Transverse colon (tissue), 4 donors: ENCODE data around the gene TMTC2. TPM values are rescaled to one million over a fixed set of nuclear protein-coding genes. Genes with fewer than 3 reads are reported as not detected.
"Not testable (repeated sequence)": the region's sequence is repeated elsewhere in the genome, so short reads cannot be mapped to it uniquely, and the experiment has no call there.

ENCODE experiments used
- DNase-seq: peaks from one replicate; pipeline ENCODE4 v3.0.0-alpha.2; 2019
- H3K27ac ChIP-seq, 4 donors: fragments of 200-600 bp; sonication (generic); 2 replicates each; pipeline ENCODE4 v1.5.1; 2016 to 2018; ENCODE audit warnings: inconsistent platforms in 4 of 4
- H3K27me3 ChIP-seq: fragments of 200-600 bp; sonication (generic); 2 replicates; pipeline ENCODE4 v1.5.1; 2017; ENCODE audit warnings: inconsistent platforms
- H3K36me3 ChIP-seq, 4 donors: fragments of 200-600 bp; sonication (generic); 2 replicates each; pipeline ENCODE4 v1.5.1; 2017 to 2019; ENCODE audit warnings: inconsistent platforms in 4 of 4
- H3K4me1 ChIP-seq, 4 donors: fragments of 200-600 bp; sonication (generic); 2 replicates each; pipeline ENCODE4 v1.5.1; 2017 to 2020; ENCODE audit warnings: inconsistent platforms in 4 of 4
- H3K4me3 ChIP-seq, 4 donors: fragments of 200-600 bp; sonication (generic); 1 replicate in 1 of 4; 2 replicates in 3 of 4; pipeline versions ENCODE4 v1.5.1 to v1.6.1; 2017 to 2019; ENCODE audit warnings: inconsistent platforms in 4 of 4
- H3K9me3 ChIP-seq, 2 donors: fragments of 200-600 bp; sonication (generic); 2 replicates each; pipeline ENCODE4 v1.5.1; 2017 to 2019; ENCODE audit warnings: inconsistent platforms in 2 of 2
- EP300 ChIP-seq: sonication (generic); formaldehyde crosslinking; IDR thresholded peaks from one replicate; pipeline ENCODE4 v1.6.1; 2017; ENCODE audit warnings: antibody characterized with exemption, low read depth
- POLR2A ChIP-seq: fragments of 450-650 bp; IDR thresholded peaks from one replicate; pipeline ENCODE4 v1.6.1; 2016; ENCODE audit warnings: antibody characterized with exemption, mild to moderate bottlenecking, moderate library complexity
- POLR2AphosphoS5 ChIP-seq, 3 donors: sonication (generic); formaldehyde crosslinking; IDR thresholded peaks; one replicate each; pipeline ENCODE4 v1.6.1; 2016; ENCODE audit warnings: antibody characterized with exemption in 3 of 3
- WGBS, 2 donors: methylation state at CpG; one replicate each; pipeline ENCODE4 v1.1.5; 2018; ENCODE audit warnings: low coverage in 1 of 2; 5-methylcytosine and 5-hydroxymethylcytosine counted together
- in situ Hi-C, 4 donors: fragments of 200-750 bp; cut with MboI; loops; one replicate each; pipeline versions ENCODE4 v1.15.0 to v1.15.1; 2017; ENCODE audit warnings: low sequenced_read_pairs in 3 of 4, low pct_ligation_motif_present in 1 of 4, low pct_unique_long_range_greater_than_20kb in 1 of 4
- intact Hi-C: fragments of 100-400 bp; cut with DNase I; formaldehyde crosslinking; loops from one replicate; pipeline ENCODE4 v1.15.1; 2023; ENCODE audit warnings: low total_unique reads
- total RNA-seq, 4 donors: library from RNA; depleted of rRNA; stranded (reverse); fragments of >200 nt; gene quantifications; one replicate each; pipeline ENCODE4 v1.1.0, GENCODE V29; 2016
- TF ChIP-seq, protein P1 (sequence below), 5 experiments: fragments of 200-600 bp in 3 of 5; fragments of 450-650 bp in 2 of 5; sonication (generic) in 3 of 5; IDR thresholded peaks; 1 replicate in 2 of 5; 2 replicates in 3 of 5; pipeline ENCODE4 v1.5.1; 2016 to 2017; ENCODE audit warnings: antibody characterized with exemption in 5 of 5, inconsistent platforms in 3 of 5, mild to moderate bottlenecking in 2 of 5, moderate library complexity in 1 of 5

Gene TMTC2
- total RNA-seq, 4 donors from 2014 or later = 11.3 to 19.8 (median 17.1) TPM

DNA sequence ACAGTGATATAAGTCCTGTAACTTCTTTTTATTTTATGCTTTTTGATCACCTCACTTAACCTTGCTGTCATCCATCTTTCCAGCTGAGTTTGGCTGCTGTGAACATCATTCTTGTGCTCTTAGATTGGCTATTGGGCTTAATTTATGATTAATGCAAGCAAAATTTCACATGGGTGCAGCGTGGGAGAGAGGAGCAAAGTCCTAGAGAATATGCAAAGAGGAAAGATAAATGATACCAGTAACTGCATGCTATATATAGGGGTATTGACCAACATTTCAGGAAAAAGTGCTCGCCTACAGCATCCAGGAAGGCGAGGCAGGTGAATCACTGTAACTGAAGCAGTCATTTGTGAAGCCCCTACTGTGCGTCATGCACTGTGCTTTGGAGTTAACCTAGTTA, 153.1 kb downstream of the TMTC2 start:
- H3K36me3 ChIP-seq = no peaks in the 10 kb centered on the region
- H3K9me3 ChIP-seq = no peaks in the 10 kb centered on the region
- H3K27me3 ChIP-seq = no peaks in the 10 kb centered on the region
- no peak overlapping the region for H3K27ac ChIP-seq
- no peak for DNase-seq
- TF ChIP-seq EP300 = no peak
- TF ChIP-seq POLR2A = no peak
- TF ChIP-seq, protein P1, sequence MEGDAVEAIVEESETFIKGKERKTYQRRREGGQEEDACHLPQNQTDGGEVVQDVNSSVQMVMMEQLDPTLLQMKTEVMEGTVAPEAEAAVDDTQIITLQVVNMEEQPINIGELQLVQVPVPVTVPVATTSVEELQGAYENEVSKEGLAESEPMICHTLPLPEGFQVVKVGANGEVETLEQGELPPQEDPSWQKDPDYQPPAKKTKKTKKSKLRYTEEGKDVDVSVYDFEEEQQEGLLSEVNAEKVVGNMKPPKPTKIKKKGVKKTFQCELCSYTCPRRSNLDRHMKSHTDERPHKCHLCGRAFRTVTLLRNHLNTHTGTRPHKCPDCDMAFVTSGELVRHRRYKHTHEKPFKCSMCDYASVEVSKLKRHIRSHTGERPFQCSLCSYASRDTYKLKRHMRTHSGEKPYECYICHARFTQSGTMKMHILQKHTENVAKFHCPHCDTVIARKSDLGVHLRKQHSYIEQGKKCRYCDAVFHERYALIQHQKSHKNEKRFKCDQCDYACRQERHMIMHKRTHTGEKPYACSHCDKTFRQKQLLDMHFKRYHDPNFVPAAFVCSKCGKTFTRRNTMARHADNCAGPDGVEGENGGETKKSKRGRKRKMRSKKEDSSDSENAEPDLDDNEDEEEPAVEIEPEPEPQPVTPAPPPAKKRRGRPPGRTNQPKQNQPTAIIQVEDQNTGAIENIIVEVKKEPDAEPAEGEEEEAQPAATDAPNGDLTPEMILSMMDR (IDR thresholded peaks at IDR 0.05) = no peak
- TF ChIP-seq POLR2AphosphoS5 (IDR thresholded peaks at IDR 0.05) = no peak
- intact Hi-C loops = no loop called here
- no peak overlapping the region for H3K4me3 ChIP-seq
- H3K4me1 ChIP-seq = no peaks in the 10 kb centered on the region
- WGBS, 2 donors = 81 to 85% methylated on average over 3 to 4 of the region's 4 CpGs
- in situ Hi-C loops = no loop called here

DNA sequence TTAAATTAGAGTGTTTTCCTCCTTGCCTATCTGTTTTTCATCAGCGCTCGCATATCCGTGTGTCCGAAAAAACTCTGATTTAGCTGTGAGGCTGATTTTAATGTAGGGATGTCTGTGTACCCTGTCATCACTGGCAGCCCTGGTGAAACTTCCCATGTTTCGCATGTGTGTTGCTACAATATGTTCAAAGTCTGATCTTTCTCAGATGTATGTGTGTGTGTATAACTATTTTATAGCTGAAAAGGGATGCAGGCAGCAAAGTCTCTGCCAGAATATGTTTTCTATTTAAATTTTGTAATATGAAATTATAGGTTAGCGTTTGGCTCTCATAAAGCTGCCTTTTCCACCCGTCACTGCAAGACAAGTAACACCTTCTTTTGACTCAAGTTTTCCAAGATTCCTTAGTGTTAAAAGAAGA, 154.8 kb downstream of the TMTC2 start:
- H3K36me3 ChIP-seq = no peaks in the 10 kb centered on the region
- WGBS, 2 donors = 69 to 79% methylated on average over 7 of the region's 7 CpGs
- no peaks in the 10 kb centered on the region for H3K9me3 ChIP-seq
- H3K27ac ChIP-seq = no peak overlapping the region
- H3K27me3 ChIP-seq = no peaks in the 10 kb centered on the region
- no peaks in the 10 kb centered on the region for H3K4me1 ChIP-seq
- H3K4me3 ChIP-seq = no peak overlapping the region
- TF ChIP-seq, protein P1 (IDR thresholded peaks at IDR 0.05) = no peak
- in situ Hi-C loops (no loop called here), intact Hi-C loops (no loop called here)
- no peak for DNase-seq

DNA sequence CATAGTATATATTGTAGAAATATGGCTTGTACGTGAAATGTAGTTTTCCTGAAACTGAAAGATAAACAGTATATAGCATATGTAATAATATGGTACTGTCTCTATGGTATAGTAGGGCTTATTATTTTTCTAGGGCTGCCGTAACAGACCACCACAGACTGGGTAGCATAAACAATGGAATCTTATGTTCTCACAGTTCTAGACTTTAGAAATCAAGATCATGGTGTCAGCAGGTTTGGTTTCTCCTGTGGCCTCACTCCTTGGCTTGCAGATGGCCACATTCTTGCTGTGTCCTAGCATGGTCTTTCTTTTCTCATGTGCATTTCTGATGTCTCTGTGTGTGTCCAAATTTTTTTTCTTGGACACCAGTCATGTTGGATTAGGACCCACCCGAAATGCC, 155.8 kb downstream of the TMTC2 start:
- 93 to 100% methylated on average over 3 of the region's 3 CpGs for WGBS, 2 donors
- no peak for TF ChIP-seq POLR2AphosphoS5 (IDR thresholded peaks at IDR 0.05)
- TF ChIP-seq POLR2A = no peak
- no peak for TF ChIP-seq EP300
- TF ChIP-seq, protein P1 (IDR thresholded peaks at IDR 0.05) = no peak
- no peaks in the 10 kb centered on the region for H3K4me1 ChIP-seq
- H3K9me3 ChIP-seq = no peaks in the 10 kb centered on the region
- DNase-seq = no peak
- intact Hi-C loops = no loop called here
- H3K4me3 ChIP-seq = no peak overlapping the region
- in situ Hi-C loops = no loop called here
- no peaks in the 10 kb centered on the region for H3K36me3 ChIP-seq
- no peak overlapping the region for H3K27ac ChIP-seq
- H3K27me3 ChIP-seq = no peaks in the 10 kb centered on the region

DNA sequence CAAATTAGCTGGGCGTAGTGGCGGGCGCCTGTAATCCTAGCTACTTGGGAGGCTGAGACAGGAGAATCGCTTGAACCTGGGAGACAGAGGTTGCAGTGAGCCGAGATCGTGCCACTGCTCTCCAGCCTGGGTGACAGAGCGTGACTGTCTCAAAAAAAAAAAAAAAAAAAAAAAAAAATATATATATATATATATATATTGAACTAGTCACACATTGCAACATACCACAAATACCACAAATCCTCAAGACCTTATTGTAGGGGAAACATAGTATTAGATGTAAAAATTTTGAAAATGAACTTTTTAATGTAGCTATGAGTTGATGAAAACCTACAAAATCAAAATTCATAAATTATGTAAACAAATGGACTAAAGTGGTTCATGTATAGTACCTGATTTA, 158.4 kb downstream of the TMTC2 start:
- WGBS, 2 donors = 97 to 100% methylated on average over 4 to 7 of the region's 7 CpGs
- intact Hi-C loops = not testable (repeated sequence)

DNA sequence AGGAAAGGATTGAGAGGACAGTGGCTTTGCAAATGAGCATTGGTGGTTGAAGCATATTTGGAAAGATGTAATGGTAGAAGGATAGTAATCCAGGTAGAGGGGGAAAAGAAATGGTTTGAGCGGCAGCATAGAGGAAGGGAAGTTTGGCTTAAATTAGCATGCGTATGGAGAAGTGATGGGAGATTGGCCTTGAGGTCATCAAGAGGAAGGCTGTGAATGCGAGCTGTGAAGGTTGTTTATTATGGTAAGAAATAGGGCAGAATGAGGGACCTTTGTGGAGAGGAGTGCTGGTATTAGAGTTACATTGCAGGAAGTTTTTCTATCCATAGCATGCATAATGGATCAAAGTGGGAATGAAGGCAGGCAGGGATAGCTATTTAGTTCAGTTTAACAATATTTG, 162.1 kb downstream of the TMTC2 start:
- in situ Hi-C loops = no loop called here
- Histone ChIP-seq H3K27ac (no peak overlapping the region), H3K36me3 (no peaks in the 10 kb centered on the region), H3K4me3 (no peak overlapping the region), H3K27me3 (no peaks in the 10 kb centered on the region), H3K9me3 (no peaks in the 10 kb centered on the region), H3K4me1 (no peaks in the 10 kb centered on the region)
- no peak for TF ChIP-seq EP300
- TF ChIP-seq POLR2AphosphoS5 (IDR thresholded peaks at IDR 0.05) = no peak
- no peak for TF ChIP-seq POLR2A
- TF ChIP-seq, protein P1 (IDR thresholded peaks at IDR 0.05) = no peak
- 88 to 90% methylated on average over 3 of the region's 3 CpGs for WGBS, 2 donors
- intact Hi-C loops = no loop called here
- no peak for DNase-seq

More for the DNA sequence above, 158.4 kb downstream of the TMTC2 start:
- H3K27ac ChIP-seq, H3K27me3 ChIP-seq, DNase-seq, in situ Hi-C loops, H3K4me3 ChIP-seq, H3K36me3 ChIP-seq, H3K4me1 ChIP-seq, H3K9me3 ChIP-seq: not testable (repeated sequence)
